Spinal cord (tissue), 10 donors: ENCODE data around the gene NSMF. TPM values are rescaled to one million over a fixed set of nuclear protein-coding genes. Genes with fewer than 3 reads are reported as not detected.

Source experiments
- DNase-seq, 6 donors: peaks; one replicate each; pipeline versions ENCODE4 v3.0.0 to v3.0.0-alpha.2; 2013 to 2015; ENCODE audit warnings: low spot score in 6 of 6, low read depth in 4 of 6
- H3K27ac ChIP-seq: one replicate; pipeline ENCODE4 v1.5.1; 2013; ENCODE audit warnings: low read depth, low read length, control low read depth
- H3K27me3 ChIP-seq: one replicate; pipeline ENCODE4 v1.6.1; 2013; ENCODE audit warnings: low read length; ENCODE audit not compliant: control insufficient read depth, insufficient read depth
- H3K36me3 ChIP-seq: one replicate; pipeline ENCODE4 v1.6.1; 2013; ENCODE audit warnings: low read length; ENCODE audit not compliant: control insufficient read depth, insufficient read depth
- H3K4me1 ChIP-seq: one replicate; pipeline ENCODE4 v1.6.1; 2013; ENCODE audit warnings: low read length; ENCODE audit not compliant: control insufficient read depth, insufficient read depth
- H3K4me3 ChIP-seq: one replicate; pipeline ENCODE4 v1.5.1; 2013; ENCODE audit warnings: low read depth, low read length, control low read depth
- H3K9me3 ChIP-seq: one replicate; pipeline ENCODE4 v1.6.1; 2013; ENCODE audit warnings: low read length; ENCODE audit not compliant: control insufficient read depth, insufficient read depth
- WGBS: methylation state at CpG from one replicate; pipeline ENCODE4 v1.1.5; 2013; ENCODE audit warnings: missing lambda C conversion rate; ENCODE audit not compliant: insufficient coverage; 5-methylcytosine and 5-hydroxymethylcytosine counted together
- polyA plus RNA-seq, 2 donors: library from polyadenylated mRNA; unstranded; fragments of 120-200 nt; gene quantifications; one replicate each; pipeline ENCODE4 v1.2.1, GENCODE V29; 2013; ENCODE audit not compliant: insufficient read length in 2 of 2
- total RNA-seq, 2 donors: library from RNA; depleted of rRNA in 1 of 2; stranded (reverse); fragments of 120-200 nt in 1 of 2; fragments of >200 nt in 1 of 2; gene quantifications; one replicate each; pipeline versions ENCODE4 v1.2.3 to v1.2.4, GENCODE V29; 2013 to 2014
- donor health status: healthy.

Gene NSMF
- total and polyA plus RNA-seq, 4 donors = 29.7 to 369 (median 203) TPM

- Histone ChIP-seq H3K36me3 (peaks cover 17% of the 10 kb centered on the region), H3K9me3 (no peaks in the 10 kb centered on the region), H3K4me1 (peaks cover 3% of the 10 kb centered on the region), H3K27ac (no peak overlapping the region), H3K4me3 (no peak overlapping the region), H3K27me3 (peaks cover 6% of the 10 kb centered on the region)
- DNase-seq = no peak
- WGBS = 84% methylated on average over 18 of the region's 22 CpGs
These were observed 20.5 kb downstream of the NSMF start for GRCh38 chr9:137438591-137439157.

- WGBS = 86% methylated on average over 36 of the region's 40 CpGs
- H3K27me3 ChIP-seq = peaks cover 3% of the 10 kb centered on the region
- no peak for DNase-seq
These were observed 21.2 kb downstream of the NSMF start for GRCh38 chr9:137437691-137438590.

GRCh38 chr9:137436761-137437600 lies 22.2 kb downstream of the NSMF start:
- Histone ChIP-seq H3K4me1 (peaks cover 3% of the 10 kb centered on the region), H3K27ac (no peak overlapping the region), H3K36me3 (peaks cover 29% of the 10 kb centered on the region), H3K27me3 (peaks cover 2% of the 10 kb centered on the region), H3K4me3 (no peak overlapping the region), H3K9me3 (no peaks in the 10 kb centered on the region)
- WGBS = 88% methylated on average over 24 of the region's 24 CpGs
- no peak for DNase-seq

More at GRCh38 chr9:137437691-137438590, 21.2 kb downstream of the NSMF start:
- H3K4me1 ChIP-seq = peaks cover 3% of the 10 kb centered on the region
- H3K4me3 ChIP-seq = no peak overlapping the region
- no peak overlapping the region for H3K27ac ChIP-seq
- H3K36me3 ChIP-seq = peaks cover 24% of the 10 kb centered on the region
- H3K9me3 ChIP-seq = no peaks in the 10 kb centered on the region

- no peak overlapping the region for H3K4me3 ChIP-seq
- no peaks in the 10 kb centered on the region for H3K27me3 ChIP-seq
- no peaks in the 10 kb centered on the region for H3K4me1 ChIP-seq
- H3K36me3 ChIP-seq = peaks cover 35% of the 10 kb centered on the region
- WGBS = 89% methylated on average over 40 of the region's 42 CpGs
- DNase-seq = no peak
- no peaks in the 10 kb centered on the region for H3K9me3 ChIP-seq
- no peak overlapping the region for H3K27ac ChIP-seq
These were observed 23.0 kb downstream of the NSMF start for GRCh38 chr9:137435980-137436760.

- H3K27me3 ChIP-seq = no peaks in the 10 kb centered on the region
- no peak for DNase-seq
- no peaks in the 10 kb centered on the region for H3K4me1 ChIP-seq
- 85% methylated on average over 20 of the region's 20 CpGs for WGBS
- no peaks in the 10 kb centered on the region for H3K9me3 ChIP-seq
- no peak overlapping the region for H3K4me3 ChIP-seq
- H3K36me3 ChIP-seq = peaks cover 42% of the 10 kb centered on the region
- H3K27ac ChIP-seq = no peak overlapping the region
These were observed 23.7 kb downstream of the NSMF start for GRCh38 chr9:137435381-137435891.

GRCh38 chr9:137434498-137435380 lies 24.4 kb downstream of the NSMF start:
- Histone ChIP-seq H3K27me3 (no peaks in the 10 kb centered on the region), H3K4me3 (no peak overlapping the region), H3K27ac (no peak overlapping the region), H3K36me3 (peaks cover 46% of the 10 kb centered on the region), H3K9me3 (no peaks in the 10 kb centered on the region), H3K4me1 (no peaks in the 10 kb centered on the region)
- 88% methylated on average over 43 of the region's 43 CpGs for WGBS
- DNase-seq = no peak

GRCh38 chr9:137433916-137434431 lies 25.2 kb downstream of the NSMF start:
- 84% methylated on average over 13 of the region's 26 CpGs for WGBS
- H3K36me3 ChIP-seq = peaks cover 50% of the 10 kb centered on the region
- no peak overlapping the region for H3K27ac ChIP-seq
- H3K9me3 ChIP-seq = no peaks in the 10 kb centered on the region
- H3K4me3 ChIP-seq = no peak overlapping the region
- DNase-seq = no peak
- H3K4me1 ChIP-seq = no peaks in the 10 kb centered on the region
- no peaks in the 10 kb centered on the region for H3K27me3 ChIP-seq

- DNase-seq = no peak
- 78% methylated on average over 18 of the region's 19 CpGs for WGBS
- H3K9me3 ChIP-seq = no peaks in the 10 kb centered on the region
These were observed 25.7 kb downstream of the NSMF start for GRCh38 chr9:137433349-137433915.

More at GRCh38 chr9:137433349-137433915, 25.7 kb downstream of the NSMF start:
- Histone ChIP-seq H3K27me3 (no peaks in the 10 kb centered on the region), H3K27ac (no peak overlapping the region), H3K36me3 (peaks cover 53% of the 10 kb centered on the region), H3K4me1 (no peaks in the 10 kb centered on the region), H3K4me3 (no peak overlapping the region)
